ENCODE measurements around the gene PRSS22.

The PRSS22 gene

GRCh38 chr16:2813771-2814221 is 44.2 kb downstream of the PRSS22 start:
- DNase-seq (ENCODE audit: low spot score): no peak

GRCh38 chr16:2811703-2812471 is 46.1 kb downstream of the PRSS22 start:
- no peak for DNase-seq (ENCODE audit: low spot score)

- no peak for DNase-seq (ENCODE audit: low spot score)
Observed at GRCh38 chr16:2810651-2811050, 47.3 kb downstream of the PRSS22 start.

GRCh38 chr16:2809149-2809760 is 48.7 kb downstream of the PRSS22 start:
- no peak for DNase-seq (ENCODE audit: low spot score)

GRCh38 chr16:2808181-2808580 is 49.8 kb downstream of the PRSS22 start:
- DNase-seq (ENCODE audit: low spot score): no peak

- DNase-seq (ENCODE audit: low spot score): no peak
Observed at GRCh38 chr16:2806286-2806685, 51.7 kb downstream of the PRSS22 start.

- DNase-seq (ENCODE audit: low spot score): no peak
Observed at GRCh38 chr16:2804728-2805127, 53.2 kb downstream of the PRSS22 start.

GRCh38 chr16:2803545-2804195 is 54.3 kb downstream of the PRSS22 start:
- no peak for DNase-seq (ENCODE audit: low spot score)

Measured in cerebellar cortex (tissue), 1 donor.